Stimulated activated memory B cell treated with anti-CD40 and anti-IgM and Interleukin-4, amounts not matched to agents 10 μg/mL and 1 μg/mL and 100 μg/mL, for 72 hours (primary cell): ENCODE data around the gene SLC1A4.
"Not testable (repeated sequence)": the region's sequence is repeated elsewhere in the genome, so short reads cannot be mapped to it uniquely, and the experiment has no call there.

ENCODE experiments used
- ATAC-seq: fragments of 150-1000 bp; cut with Tn5 transposase; 2 replicates; pipeline ENCODE4 v1.10.0; 2021
- H3K27ac Mint-ChIP-seq: one replicate; pipeline ENCODE4 v1.8.0; 2022; ENCODE audit warnings: mild to moderate bottlenecking, mixed read lengths
- H3K27me3 Mint-ChIP-seq: one replicate; pipeline ENCODE4 v1.8.0; 2022; ENCODE audit warnings: mixed read lengths
- H3K36me3 Mint-ChIP-seq: one replicate; pipeline ENCODE4 v1.8.0; 2022; ENCODE audit warnings: mixed read lengths
- H3K4me1 Mint-ChIP-seq: one replicate; pipeline ENCODE4 v1.8.0; 2022; ENCODE audit warnings: mixed read lengths
- H3K4me3 Mint-ChIP-seq: one replicate; pipeline ENCODE4 v1.8.0; 2022; ENCODE audit warnings: mild to moderate bottlenecking, moderate library complexity, mixed read lengths
- H3K9me3 Mint-ChIP-seq: one replicate; pipeline ENCODE4 v1.8.0; 2022; ENCODE audit warnings: mixed read lengths

SLC1A4 gene

DNA sequence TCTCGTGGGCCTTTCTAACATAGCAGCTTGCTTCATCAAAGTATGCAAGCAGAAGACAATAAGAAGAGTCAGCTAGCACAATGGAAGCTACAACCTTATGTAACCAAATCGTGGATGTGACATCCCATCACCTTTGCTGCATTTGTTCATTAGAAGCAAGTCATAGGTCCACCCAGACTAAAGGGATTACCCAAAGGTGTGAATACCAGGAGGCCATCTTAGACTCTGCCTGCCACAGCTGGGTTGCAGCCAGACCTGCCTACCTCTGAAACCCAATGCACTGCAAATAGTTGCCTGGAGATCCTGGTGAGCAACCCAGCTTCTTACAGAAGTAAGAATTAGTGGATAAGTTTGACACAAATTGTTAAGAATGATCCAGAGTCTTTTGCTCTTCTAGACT lies 10.6 kb downstream of the SLC1A4 start:
- peaks cover 7% of the 10 kb centered on the region for H3K4me1 Mint-ChIP-seq
- H3K9me3 Mint-ChIP-seq, result no peaks in the 10 kb centered on the region
- H3K27me3 Mint-ChIP-seq, result no peaks in the 10 kb centered on the region
- H3K4me3 Mint-ChIP-seq, result no peak overlapping the region
- H3K27ac Mint-ChIP-seq, result no peak overlapping the region
- peaks cover 23% of the 10 kb centered on the region for H3K36me3 Mint-ChIP-seq
- ATAC-seq, result no peak

DNA sequence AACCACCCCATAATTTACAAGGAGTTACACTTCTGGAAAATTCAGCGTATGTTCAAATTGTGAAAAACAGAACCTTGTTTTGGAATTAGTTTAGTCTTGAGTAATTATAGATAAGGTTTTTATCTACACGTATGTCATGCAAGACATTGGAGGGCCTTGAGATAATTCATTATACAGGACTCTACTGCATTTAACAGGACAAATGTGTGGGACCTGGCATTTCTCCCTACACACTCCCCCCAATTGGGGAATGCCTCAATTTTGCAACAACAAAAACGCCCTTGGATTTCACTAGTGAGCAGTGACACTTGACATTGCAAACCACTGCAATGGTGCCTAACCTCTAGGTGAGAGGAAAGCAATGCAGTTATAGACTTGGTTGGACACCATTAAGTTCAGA lies 11.4 kb downstream of the SLC1A4 start:
- Mint-ChIP-seq H3K27me3 (no peaks in the 10 kb centered on the region), H3K9me3 (no peaks in the 10 kb centered on the region), H3K36me3 (peaks cover 32% of the 10 kb centered on the region), H3K4me3 (no peak overlapping the region), H3K4me1 (peaks cover 7% of the 10 kb centered on the region), H3K27ac (no peak overlapping the region)
- ATAC-seq, result no peak

DNA sequence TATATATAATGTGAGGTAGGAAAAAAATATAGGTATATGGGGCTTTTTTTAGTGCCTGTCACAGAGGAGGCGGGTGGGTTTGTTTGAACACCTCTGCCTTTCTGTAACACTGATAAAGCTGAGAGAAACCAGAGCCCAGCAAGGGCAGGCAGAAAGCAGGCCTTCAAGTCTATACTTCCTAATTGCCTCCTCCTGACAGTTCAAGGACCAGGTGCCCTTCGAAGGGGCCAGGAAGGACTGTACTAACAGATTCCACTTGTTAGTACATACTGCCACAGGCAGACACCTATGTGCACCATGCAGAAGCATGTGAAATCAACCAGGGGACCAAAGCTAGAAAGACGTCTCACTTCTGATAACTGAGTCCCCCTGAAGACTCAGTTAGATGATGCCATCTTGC lies 13.8 kb downstream of the SLC1A4 start:
- Mint-ChIP-seq H3K27ac (no peak overlapping the region), H3K36me3 (peaks cover 48% of the 10 kb centered on the region), H3K4me1 (peaks cover 7% of the 10 kb centered on the region), H3K4me3 (no peak overlapping the region), H3K9me3 (no peaks in the 10 kb centered on the region), H3K27me3 (no peaks in the 10 kb centered on the region)
- ATAC-seq, result no peak

DNA sequence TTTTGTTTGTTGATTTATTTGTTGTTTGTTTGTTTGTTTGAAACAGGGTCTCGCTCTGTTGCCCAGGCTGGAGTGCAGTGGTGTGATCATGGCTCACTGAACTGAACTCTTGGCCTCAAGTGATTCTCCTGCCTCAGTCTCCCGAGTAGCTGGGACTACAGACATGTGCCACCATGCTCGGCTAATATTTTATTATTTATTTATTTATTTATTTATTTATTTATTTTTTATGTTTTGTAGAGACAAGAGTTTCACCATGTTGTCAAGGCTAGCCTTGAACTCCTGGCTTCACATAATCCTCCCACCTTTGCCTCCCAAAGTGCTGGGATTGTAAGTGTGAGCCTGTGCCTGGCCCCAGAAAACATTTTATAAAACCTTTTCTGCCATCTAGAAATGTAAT lies 15.0 kb downstream of the SLC1A4 start:
- not testable (repeated sequence) for H3K27me3 Mint-ChIP-seq, H3K9me3 Mint-ChIP-seq, H3K4me1 Mint-ChIP-seq, H3K4me3 Mint-ChIP-seq, ATAC-seq, H3K27ac Mint-ChIP-seq
- peaks cover 49% of the 10 kb centered on the region for H3K36me3 Mint-ChIP-seq

DNA sequence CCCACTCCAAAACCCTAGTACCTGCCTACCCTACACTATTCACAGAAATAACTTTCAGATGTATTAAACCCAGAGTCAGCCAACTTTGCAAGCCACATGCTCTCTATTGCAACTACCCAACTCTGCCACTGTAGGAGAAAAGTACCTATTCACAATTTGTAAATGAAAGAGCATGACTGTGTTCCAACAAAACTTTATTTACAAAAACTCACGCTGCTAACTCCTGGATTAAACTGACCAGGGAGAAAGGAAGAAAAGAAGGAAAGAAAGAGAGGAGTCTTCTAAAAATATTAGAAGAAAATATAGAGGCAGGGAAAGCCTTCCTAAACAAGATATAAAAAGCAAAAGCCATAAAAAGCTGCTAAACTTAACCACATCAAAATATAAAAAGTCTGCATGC lies 24.6 kb downstream of the SLC1A4 start:
- Mint-ChIP-seq H3K27ac (peak overlapping the region; percentile 67), H3K9me3 (no peaks in the 10 kb centered on the region), H3K36me3 (peaks cover 82% of the 10 kb centered on the region), H3K27me3 (no peaks in the 10 kb centered on the region), H3K4me1 (peaks cover 46% of the 10 kb centered on the region), H3K4me3 (peak overlapping the region; percentile 42)
- ATAC-seq, result no peak

DNA sequence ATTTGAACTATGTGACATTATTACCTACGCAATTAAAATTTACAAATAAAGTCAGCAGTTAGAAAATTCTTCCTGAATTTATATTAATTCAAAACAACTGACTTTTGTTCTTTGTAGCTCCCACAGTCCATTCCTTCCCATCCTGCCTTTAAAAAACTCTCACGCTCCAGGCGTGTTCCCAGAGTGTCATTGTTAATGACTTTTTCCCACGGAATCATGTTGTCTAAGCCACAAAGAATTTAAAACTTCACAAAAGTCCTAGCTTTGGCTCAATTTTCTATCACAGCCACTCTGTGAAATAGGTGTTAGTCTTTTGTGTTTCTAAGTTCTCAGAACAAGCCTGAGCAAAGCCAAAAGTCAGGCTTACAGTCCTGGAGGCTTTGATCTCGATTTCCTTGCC lies 26.5 kb downstream of the SLC1A4 start:
- Mint-ChIP-seq H3K27ac (peak overlapping the region; percentile 74), H3K9me3 (no peaks in the 10 kb centered on the region), H3K4me3 (no peak overlapping the region), H3K36me3 (peaks cover 84% of the 10 kb centered on the region), H3K4me1 (peaks cover 52% of the 10 kb centered on the region), H3K27me3 (no peaks in the 10 kb centered on the region)
- ATAC-seq, result no peak

DNA sequence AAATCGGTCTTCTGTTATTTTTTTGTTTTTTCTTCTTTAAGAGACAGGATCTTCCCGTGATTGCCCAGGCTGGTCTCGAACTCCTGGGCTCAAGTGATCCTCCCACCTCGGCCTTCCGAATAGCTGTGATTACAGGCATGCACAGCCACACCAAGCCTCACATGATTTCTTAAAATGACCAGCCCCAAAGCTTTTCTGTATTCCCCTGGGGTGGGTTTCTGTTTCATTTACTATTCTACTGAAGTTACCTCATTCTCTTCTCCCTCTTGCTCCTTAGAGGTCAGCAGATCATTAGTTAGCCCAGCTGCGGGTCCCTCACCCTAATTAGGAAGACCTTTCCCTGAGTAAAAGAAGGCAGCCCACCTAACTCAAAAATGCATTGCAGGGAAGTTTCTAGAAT lies 27.6 kb downstream of the SLC1A4 start:
- no peaks in the 10 kb centered on the region for H3K27me3 Mint-ChIP-seq
- peak overlapping the region; percentile 46 for H3K4me3 Mint-ChIP-seq
- ATAC-seq, result peak; percentile 81
- H3K27ac Mint-ChIP-seq, result peak overlapping the region; percentile 74
- H3K9me3 Mint-ChIP-seq, result no peaks in the 10 kb centered on the region
- H3K4me1 Mint-ChIP-seq, result peaks cover 52% of the 10 kb centered on the region
- peaks cover 84% of the 10 kb centered on the region for H3K36me3 Mint-ChIP-seq

DNA sequence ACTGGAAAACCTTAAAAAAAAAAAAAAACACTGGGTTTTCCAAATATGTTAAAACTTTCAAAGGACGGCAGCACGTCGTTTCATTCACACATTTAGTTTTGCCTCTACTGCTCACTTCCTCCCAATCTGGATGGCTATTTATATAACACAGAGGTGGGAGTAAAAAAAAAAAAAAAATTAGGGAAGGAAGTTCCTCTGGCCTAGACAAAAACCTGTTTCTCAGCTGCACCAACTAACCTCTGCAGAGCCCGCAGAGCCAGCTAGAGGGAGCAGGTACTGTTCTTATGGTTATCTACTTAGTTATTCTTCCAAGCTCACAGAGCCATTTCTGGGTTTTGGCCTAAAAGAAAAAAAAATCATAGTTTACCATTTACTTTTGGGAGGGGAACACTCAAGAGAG lies 28.1 kb downstream of the SLC1A4 start:
- H3K36me3 Mint-ChIP-seq, result peaks cover 84% of the 10 kb centered on the region

DNA sequence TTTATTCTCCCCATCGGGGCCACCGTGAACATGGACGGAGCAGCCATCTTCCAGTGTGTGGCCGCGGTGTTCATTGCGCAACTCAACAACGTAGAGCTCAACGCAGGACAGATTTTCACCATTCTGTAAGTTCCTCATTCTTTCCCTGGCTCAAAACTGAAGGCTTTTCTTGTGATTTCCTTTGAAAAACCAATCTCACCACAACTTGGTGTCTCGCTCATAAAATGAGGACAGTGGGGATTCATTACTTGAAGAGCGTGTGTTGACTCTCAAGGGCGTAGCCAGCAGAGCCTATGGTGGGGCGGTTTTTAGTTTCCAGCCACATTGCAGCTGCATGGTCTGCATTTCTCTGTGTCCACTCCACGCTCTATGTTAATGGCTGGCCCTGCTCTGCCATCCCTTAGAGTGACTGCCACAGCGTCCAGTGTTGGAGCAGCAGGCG lies 29.0 kb downstream of the SLC1A4 start:
- Mint-ChIP-seq H3K27ac (peak overlapping the region; percentile 74), H3K4me1 (peaks cover 53% of the 10 kb centered on the region), H3K27me3 (no peaks in the 10 kb centered on the region), H3K36me3 (peaks cover 86% of the 10 kb centered on the region), H3K9me3 (no peaks in the 10 kb centered on the region), H3K4me3 (no peak overlapping the region)
- ATAC-seq, result peak; percentile 28

More for the DNA sequence above, 28.1 kb downstream of the SLC1A4 start:
- H3K4me1 Mint-ChIP-seq, result peaks cover 52% of the 10 kb centered on the region
- H3K27ac Mint-ChIP-seq, result peak overlapping the region; percentile 74
- no peak overlapping the region for H3K4me3 Mint-ChIP-seq
- H3K27me3 Mint-ChIP-seq, result no peaks in the 10 kb centered on the region
- peak; percentile 78 for ATAC-seq
- no peaks in the 10 kb centered on the region for H3K9me3 Mint-ChIP-seq

DNA sequence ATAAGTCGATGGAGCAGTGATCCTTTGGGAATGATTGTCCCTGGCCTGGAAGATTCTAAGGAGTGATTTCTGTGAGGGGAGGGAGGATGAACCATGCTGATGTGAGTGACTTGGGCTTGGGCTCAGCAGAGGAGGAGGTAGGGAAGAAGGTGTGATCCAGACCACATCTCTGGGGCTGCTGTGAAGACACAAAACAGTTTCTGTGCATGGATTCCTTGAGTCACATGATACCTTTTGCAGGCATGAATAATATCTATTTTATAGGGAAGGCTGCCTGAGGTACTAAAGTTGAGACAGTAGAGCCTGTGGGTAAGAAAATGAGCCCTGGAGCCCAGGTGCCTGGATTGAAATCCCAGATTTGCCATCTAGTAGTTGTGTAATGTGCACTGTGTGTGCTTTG lies 29.8 kb downstream of the SLC1A4 start:
- H3K9me3 Mint-ChIP-seq, result no peaks in the 10 kb centered on the region
- peak overlapping the region; percentile 74 for H3K27ac Mint-ChIP-seq
- no peak for ATAC-seq
- peaks cover 88% of the 10 kb centered on the region for H3K36me3 Mint-ChIP-seq
- peaks cover 55% of the 10 kb centered on the region for H3K4me1 Mint-ChIP-seq
- H3K4me3 Mint-ChIP-seq, result no peak overlapping the region
- no peaks in the 10 kb centered on the region for H3K27me3 Mint-ChIP-seq

DNA sequence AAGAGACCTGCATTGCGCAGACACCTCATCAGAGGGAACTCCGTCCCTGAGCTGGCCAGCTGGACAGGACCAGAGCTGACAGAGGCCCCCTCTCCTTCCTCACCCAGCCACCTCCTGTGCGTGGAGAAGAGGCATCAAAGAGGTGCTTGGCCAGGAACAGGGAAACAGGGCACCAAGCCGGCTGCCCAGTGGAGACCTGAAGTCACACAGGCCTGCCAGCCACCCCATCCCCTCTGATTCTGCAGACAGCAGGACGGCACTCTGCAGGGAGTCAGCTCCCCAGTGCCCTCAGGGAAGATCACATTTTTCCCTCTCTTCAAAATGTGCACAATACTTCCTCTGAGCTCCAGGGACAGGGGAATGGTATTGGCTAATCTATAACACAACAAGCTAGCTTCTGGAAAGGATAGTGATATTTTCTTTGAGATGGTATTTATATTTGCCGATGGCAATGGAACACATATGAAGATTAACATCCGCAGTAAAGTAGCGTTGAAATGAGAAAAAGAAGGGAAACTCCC lies 30.5 kb downstream of the SLC1A4 start:
- Mint-ChIP-seq H3K4me3 (no peak overlapping the region), H3K36me3 (peaks cover 88% of the 10 kb centered on the region), H3K27ac (no peak overlapping the region), H3K4me1 (peaks cover 52% of the 10 kb centered on the region), H3K9me3 (no peaks in the 10 kb centered on the region), H3K27me3 (no peaks in the 10 kb centered on the region)
- ATAC-seq, result no peak

DNA sequence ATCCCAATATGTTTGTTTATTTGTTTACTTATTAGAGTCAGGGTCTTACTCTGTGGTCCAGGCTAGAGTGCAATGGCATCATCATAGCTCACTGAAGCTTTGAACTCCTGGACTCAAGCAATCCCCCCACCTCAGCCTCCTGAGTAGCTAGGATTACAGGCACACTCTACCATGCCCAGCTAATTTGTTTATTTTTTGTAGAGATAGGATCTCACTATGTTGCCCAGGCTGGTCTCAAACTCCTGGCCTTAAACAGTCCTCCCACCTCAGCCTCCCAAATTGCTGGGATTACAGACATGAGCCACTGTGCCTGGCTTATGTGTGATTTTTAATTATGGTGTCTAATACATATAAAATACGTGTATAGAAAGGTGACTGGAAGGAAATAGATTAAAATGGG lies 31.1 kb downstream of the SLC1A4 start:
- H3K9me3 Mint-ChIP-seq, H3K4me3 Mint-ChIP-seq, ATAC-seq, H3K27ac Mint-ChIP-seq, H3K27me3 Mint-ChIP-seq: not testable (repeated sequence)
- Mint-ChIP-seq H3K4me1 (peaks cover 47% of the 10 kb centered on the region), H3K36me3 (peaks cover 82% of the 10 kb centered on the region)

DNA sequence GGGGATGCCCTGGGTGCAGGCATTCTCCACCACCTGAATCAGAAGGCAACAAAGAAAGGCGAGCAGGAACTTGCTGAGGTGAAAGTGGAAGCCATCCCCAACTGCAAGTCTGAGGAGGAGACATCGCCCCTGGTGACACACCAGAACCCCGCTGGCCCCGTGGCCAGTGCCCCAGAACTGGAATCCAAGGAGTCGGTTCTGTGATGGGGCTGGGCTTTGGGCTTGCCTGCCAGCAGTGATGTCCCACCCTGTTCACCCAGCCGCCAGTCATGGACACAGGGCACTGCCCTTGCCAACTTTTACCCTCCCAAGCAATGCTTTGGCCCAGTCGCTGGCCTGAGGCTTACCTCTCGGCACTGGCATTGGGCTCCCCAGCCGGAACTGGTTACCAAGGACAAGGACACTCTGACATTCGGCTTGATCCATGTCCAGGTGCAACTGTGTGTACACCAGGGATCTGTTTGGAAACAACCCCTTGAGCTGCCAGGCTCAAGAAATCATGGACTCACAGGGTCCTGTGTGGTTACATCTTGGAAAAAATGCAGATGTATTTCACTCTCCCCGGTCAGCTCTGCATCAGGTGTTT lies 31.8 kb downstream of the SLC1A4 start:
- no peak overlapping the region for H3K4me3 Mint-ChIP-seq

DNA sequence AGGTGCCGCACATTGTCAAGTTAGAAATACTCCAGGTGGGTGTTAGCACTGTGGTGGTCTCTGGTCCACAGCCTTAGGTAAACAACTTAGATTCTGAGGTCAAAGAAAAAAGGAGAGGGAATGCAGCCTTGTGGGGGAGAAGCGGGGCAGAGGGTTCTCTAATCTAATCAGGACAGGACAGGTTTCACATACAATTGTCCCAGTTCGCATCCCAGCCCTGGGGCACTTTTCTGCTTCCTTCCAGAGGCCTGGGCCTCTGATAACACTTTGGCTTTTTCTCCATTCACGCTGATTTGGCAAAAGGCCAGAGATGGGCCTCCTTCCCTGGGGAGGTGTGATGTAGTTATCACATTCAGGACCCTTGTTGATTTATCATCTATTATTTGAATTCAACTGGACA lies 32.5 kb downstream of the SLC1A4 start:
- Mint-ChIP-seq H3K27ac (no peak overlapping the region), H3K4me3 (no peak overlapping the region), H3K36me3 (peaks cover 81% of the 10 kb centered on the region), H3K4me1 (peaks cover 55% of the 10 kb centered on the region), H3K27me3 (no peaks in the 10 kb centered on the region), H3K9me3 (no peaks in the 10 kb centered on the region)
- no peak for ATAC-seq

More for the DNA sequence above, 31.8 kb downstream of the SLC1A4 start:
- peaks cover 54% of the 10 kb centered on the region for H3K4me1 Mint-ChIP-seq
- peaks cover 86% of the 10 kb centered on the region for H3K36me3 Mint-ChIP-seq
- no peak overlapping the region for H3K27ac Mint-ChIP-seq
- no peak for ATAC-seq
- H3K27me3 Mint-ChIP-seq, result no peaks in the 10 kb centered on the region
- H3K9me3 Mint-ChIP-seq, result no peaks in the 10 kb centered on the region

DNA sequence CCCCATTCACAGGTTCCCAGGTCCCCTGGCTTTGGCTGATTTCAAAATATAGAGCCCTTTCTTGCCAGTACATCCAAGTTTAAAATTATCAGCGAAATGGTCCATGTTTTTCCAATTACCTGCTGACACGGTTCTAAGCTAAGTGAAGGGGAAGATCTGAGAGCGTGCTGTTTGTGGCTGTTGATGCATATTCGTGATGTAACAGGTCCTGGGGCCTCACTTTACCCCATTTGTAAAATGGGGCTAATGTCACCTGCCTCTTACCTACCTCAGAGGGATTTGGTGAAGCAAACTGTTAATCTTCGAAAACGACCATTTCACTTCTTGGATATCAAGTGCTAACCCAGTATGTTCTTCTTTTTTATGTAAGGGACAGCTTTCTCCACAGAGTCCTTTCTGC lies 33.0 kb downstream of the SLC1A4 start:
- ATAC-seq, result no peak
- H3K27me3 Mint-ChIP-seq, result no peaks in the 10 kb centered on the region
- no peaks in the 10 kb centered on the region for H3K9me3 Mint-ChIP-seq
- peaks cover 54% of the 10 kb centered on the region for H3K4me1 Mint-ChIP-seq
- no peak overlapping the region for H3K4me3 Mint-ChIP-seq
- H3K36me3 Mint-ChIP-seq, result peaks cover 77% of the 10 kb centered on the region
- H3K27ac Mint-ChIP-seq, result no peak overlapping the region

DNA sequence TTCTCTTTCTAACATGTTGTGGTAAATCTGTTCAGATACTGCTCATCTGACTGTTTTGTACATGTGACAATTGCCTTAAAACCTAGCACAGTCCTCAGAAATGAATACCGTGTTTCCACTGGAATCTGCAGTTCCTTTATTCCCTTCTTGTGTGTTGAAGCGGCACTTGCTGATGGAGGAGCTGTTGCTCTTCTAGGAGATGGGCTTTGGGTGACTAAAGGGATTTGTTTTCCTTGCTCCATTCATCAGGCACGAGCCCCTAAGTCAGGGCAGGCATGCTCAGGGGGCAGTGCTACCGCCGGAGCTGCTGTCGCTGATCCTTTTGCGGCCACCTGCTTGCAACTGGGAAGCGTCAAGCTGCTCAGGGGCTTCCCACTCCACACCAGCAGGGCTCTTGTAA lies 34.5 kb downstream of the SLC1A4 start:
- Mint-ChIP-seq H3K27me3 (no peaks in the 10 kb centered on the region), H3K4me3 (no peak overlapping the region), H3K27ac (peak overlapping the region; percentile 27), H3K4me1 (peaks cover 51% of the 10 kb centered on the region), H3K9me3 (no peaks in the 10 kb centered on the region), H3K36me3 (peaks cover 63% of the 10 kb centered on the region)
- ATAC-seq, result no peak
